ENCODE results near the gene RMDN2.

- TF ChIP-seq ZNF444 (CRISPR knock-in tag; IDR thresholded peaks at IDR 0.05): no peak
- TF ChIP-seq PRPF4 (IDR thresholded peaks at IDR 0.05; ENCODE audit: insufficient read depth, low read depth, low read length, poor library complexity, severe bottlenecking): no peak
- TF ChIP-seq BACH1 (tag; IDR thresholded peaks at IDR 0.05): no peak
- no peak for TF ChIP-seq UBTF (IDR thresholded peaks at IDR 0.05; ENCODE audit: borderline replicate concordance in 1 of 2, low read depth in 2 of 2, low read length in 2 of 2)
- TF ChIP-seq, protein P1, sequence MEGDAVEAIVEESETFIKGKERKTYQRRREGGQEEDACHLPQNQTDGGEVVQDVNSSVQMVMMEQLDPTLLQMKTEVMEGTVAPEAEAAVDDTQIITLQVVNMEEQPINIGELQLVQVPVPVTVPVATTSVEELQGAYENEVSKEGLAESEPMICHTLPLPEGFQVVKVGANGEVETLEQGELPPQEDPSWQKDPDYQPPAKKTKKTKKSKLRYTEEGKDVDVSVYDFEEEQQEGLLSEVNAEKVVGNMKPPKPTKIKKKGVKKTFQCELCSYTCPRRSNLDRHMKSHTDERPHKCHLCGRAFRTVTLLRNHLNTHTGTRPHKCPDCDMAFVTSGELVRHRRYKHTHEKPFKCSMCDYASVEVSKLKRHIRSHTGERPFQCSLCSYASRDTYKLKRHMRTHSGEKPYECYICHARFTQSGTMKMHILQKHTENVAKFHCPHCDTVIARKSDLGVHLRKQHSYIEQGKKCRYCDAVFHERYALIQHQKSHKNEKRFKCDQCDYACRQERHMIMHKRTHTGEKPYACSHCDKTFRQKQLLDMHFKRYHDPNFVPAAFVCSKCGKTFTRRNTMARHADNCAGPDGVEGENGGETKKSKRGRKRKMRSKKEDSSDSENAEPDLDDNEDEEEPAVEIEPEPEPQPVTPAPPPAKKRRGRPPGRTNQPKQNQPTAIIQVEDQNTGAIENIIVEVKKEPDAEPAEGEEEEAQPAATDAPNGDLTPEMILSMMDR (IDR thresholded peaks at IDR 0.05 in 2 of 3, conservative IDR thresholded peaks at IDR 0.05 in 1 of 3; ENCODE audit: insufficient read depth in 2 of 3, low read depth in 1 of 3, low read length in 3 of 3): no peak
- TF ChIP-seq, protein P2, sequence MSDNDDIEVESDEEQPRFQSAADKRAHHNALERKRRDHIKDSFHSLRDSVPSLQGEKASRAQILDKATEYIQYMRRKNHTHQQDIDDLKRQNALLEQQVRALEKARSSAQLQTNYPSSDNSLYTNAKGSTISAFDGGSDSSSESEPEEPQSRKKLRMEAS (CRISPR knock-in tag; IDR thresholded peaks at IDR 0.05): no peak
- TF ChIP-seq, protein P3, sequence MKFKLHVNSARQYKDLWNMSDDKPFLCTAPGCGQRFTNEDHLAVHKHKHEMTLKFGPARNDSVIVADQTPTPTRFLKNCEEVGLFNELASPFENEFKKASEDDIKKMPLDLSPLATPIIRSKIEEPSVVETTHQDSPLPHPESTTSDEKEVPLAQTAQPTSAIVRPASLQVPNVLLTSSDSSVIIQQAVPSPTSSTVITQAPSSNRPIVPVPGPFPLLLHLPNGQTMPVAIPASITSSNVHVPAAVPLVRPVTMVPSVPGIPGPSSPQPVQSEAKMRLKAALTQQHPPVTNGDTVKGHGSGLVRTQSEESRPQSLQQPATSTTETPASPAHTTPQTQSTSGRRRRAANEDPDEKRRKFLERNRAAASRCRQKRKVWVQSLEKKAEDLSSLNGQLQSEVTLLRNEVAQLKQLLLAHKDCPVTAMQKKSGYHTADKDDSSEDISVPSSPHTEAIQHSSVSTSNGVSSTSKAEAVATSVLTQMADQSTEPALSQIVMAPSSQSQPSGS (CRISPR knock-in tag; IDR thresholded peaks at IDR 0.05): no peak
- no peak for TF ChIP-seq FOXJ2 (tag; IDR thresholded peaks at IDR 0.05)
- no peak for TF ChIP-seq PKNOX1 (IDR thresholded peaks at IDR 0.05)
- TF ChIP-seq GABPA (tag; conservative IDR thresholded peaks at IDR 0.05; ENCODE audit: low read depth): no peak
Measured at GRCh38 chr2:37916512-37917082, 8.5 kb upstream of the RMDN2 start.

Data from K562 (cell line).